Loucy (cell line): ENCODE data around the gene DNM1.

Source experiments
- CTCF ChIP-seq: fragments of 200-600 bp; sonication (generic); conservative IDR thresholded peaks from 2 replicates; pipeline ENCODE4 v1.5.1; 2014; ENCODE audit warnings: mild to moderate bottlenecking, antibody characterized with exemption, low read length
- EZH2phosphoT487 ChIP-seq: fragments of 200-600 bp; IDR thresholded peaks from 2 replicates; pipeline ENCODE4 v1.6.1; 2018; ENCODE audit warnings: antibody characterized with exemption, mild to moderate bottlenecking, moderate library complexity, borderline replicate concordance

DNA sequence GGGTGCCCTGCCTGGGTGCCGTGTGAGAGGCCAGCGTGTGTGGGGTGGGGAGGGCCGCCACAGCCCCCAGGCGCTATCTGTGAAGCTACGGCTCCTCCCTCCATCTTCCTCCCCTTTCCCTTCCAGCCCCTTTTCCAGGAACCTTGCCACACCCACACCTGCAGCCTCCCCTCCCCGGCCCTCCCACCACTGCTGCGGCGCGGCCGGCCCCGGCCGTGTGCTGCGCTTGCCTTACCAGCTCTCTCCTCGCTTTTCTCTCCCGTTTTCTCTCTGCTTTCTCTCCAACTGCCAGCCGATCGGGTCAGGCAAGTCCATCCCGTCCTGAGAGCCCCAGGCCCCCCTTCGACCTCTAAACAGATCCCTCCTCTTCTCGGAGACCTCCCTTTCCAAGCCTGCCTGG, 51.2 kb downstream of the DNM1 start:
- no peak for TF ChIP-seq CTCF
- no peak for TF ChIP-seq EZH2phosphoT487
